Dendritic cell treated with granulocyte-macrophage colony-stimulating factor and Interleukin-4, amounts not matched to agents 40 ng/mL and 50 ng/mL, for 4 days (primary cell): Measurements from ENCODE around the gene EPB41.

Source experiments
- H3K27ac Mint-ChIP-seq: one replicate; pipeline ENCODE4 v1.8.0; 2022; ENCODE audit warnings: mild to moderate bottlenecking, mixed read lengths
- H3K27me3 Mint-ChIP-seq: one replicate; pipeline ENCODE4 v1.8.0; 2022; ENCODE audit warnings: mild to moderate bottlenecking, mixed read lengths
- H3K36me3 Mint-ChIP-seq: one replicate; pipeline ENCODE4 v1.8.0; 2022; ENCODE audit warnings: low read depth, mixed read lengths
- H3K4me1 Mint-ChIP-seq: one replicate; pipeline ENCODE4 v1.8.0; 2022; ENCODE audit warnings: low read depth, mixed read lengths
- H3K4me3 Mint-ChIP-seq: one replicate; pipeline ENCODE4 v1.8.0; 2022; ENCODE audit warnings: mild to moderate bottlenecking, moderate library complexity, mixed read lengths
- H3K9me3 Mint-ChIP-seq: one replicate; pipeline ENCODE4 v1.8.0; 2022; ENCODE audit warnings: mixed read lengths
- intact Hi-C: fragments of 100-400 bp; cut with micrococcal nuclease; formaldehyde crosslinking; loops from one replicate; pipeline ENCODE4 v1.15.0; 2022

Gene EPB41

DNA sequence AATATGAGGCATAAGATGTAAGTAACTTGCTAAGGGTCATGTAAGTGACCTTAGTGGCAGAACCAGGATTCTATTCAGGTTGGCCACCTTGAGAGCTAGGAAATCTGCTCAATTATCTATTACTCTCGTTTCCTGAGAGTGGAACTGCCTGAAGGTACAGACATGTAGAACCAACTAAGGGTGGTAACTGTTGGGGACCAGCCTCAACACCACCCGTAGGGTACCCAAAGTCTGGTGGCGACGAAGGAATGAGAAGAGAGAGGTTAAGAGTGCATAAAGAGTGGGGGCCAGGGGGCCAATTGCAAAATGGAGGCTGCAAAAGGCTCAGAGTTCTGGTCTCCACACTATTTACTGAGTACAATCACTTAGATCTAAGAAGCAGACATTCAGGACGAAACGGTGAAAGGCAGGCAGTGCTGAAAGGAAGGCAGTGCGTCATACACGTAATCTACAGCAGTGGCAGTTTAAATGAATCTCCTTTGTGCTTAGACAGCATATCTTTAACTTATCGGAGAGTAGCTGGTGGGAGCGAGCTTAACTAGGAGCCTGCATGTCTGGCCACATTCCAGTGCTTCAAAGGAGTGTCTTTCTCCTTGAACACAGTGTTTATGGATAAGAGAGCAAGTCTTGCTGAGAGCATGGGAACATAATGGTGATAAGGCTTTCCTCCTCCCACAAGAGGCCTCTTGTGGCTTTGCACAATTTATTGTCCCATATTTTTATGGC is 242.3 kb downstream of the EPB41 start:
- H3K4me1 Mint-ChIP-seq: no peaks in the 10 kb centered on the region
- H3K4me3 Mint-ChIP-seq: no peak overlapping the region
- no peaks in the 10 kb centered on the region for H3K9me3 Mint-ChIP-seq
- no peak overlapping the region for H3K27ac Mint-ChIP-seq
- peaks cover 89% of the 10 kb centered on the region for H3K36me3 Mint-ChIP-seq
- intact Hi-C loops: no loop called here
- H3K27me3 Mint-ChIP-seq: no peaks in the 10 kb centered on the region

DNA sequence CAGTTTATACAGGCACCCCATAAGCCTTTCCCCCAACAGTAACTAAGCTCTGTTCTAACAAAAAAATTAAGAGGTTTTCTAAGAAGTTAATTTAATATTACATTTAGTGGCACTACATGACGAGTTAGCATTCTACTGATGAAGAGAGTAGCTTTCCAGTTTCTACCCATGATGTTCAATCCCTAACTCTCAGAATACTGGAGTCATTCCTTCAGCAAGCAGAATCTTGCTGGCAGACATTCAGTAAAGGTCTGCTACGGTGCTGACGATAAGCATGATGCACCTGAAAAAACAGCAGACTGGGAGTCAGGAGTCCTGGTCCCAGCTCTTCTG is 242.9 kb downstream of the EPB41 start:
- peaks cover under 1% of the 10 kb centered on the region for H3K4me1 Mint-ChIP-seq
- intact Hi-C loops: no loop called here
- H3K27ac Mint-ChIP-seq: no peak overlapping the region
- H3K9me3 Mint-ChIP-seq: no peaks in the 10 kb centered on the region
- H3K4me3 Mint-ChIP-seq: no peak overlapping the region
- peaks cover 86% of the 10 kb centered on the region for H3K36me3 Mint-ChIP-seq
- H3K27me3 Mint-ChIP-seq: no peaks in the 10 kb centered on the region

DNA sequence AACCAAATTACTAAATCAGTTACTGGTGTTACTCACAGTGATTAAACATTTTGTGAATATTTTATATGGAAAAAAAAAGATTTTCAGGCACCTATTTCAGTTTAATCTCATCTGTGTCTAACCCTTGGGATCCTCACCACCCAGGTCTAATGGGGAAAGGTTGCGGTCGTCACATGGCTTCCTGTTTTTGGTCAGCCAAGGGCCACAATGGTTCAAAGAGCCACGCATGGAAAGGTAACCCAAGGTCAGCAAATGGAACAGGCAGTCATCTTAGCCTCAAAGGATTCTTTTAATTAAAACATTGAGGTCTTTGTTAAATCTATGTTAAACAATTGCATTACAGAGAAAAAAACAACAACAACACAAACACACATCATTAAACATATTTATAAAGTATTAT is 245.4 kb downstream of the EPB41 start:
- H3K27me3 Mint-ChIP-seq: no peaks in the 10 kb centered on the region

DNA sequence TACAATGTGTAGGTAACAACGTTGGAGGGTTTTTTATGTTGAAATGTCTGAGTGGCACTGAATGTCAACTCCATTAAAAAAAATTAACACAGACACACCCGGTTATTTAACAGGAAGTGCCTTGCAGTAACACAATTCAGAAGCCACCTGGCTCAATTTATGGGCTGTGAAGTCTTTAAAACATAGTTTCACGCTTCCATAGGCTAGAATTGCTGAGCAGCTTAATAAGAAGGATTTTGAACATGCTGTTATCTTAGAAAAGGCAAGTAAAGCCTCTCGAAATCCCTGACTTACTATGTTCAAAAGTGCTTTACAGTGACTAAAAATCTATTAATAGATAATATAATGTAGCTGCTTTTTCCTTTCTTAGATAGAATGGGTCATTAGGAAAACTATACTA is 247.7 kb downstream of the EPB41 start:
- Mint-ChIP-seq H3K4me3 (no peak overlapping the region), H3K4me1 (peaks cover 5% of the 10 kb centered on the region), H3K27me3 (no peaks in the 10 kb centered on the region), H3K9me3 (no peaks in the 10 kb centered on the region), H3K36me3 (peaks cover 78% of the 10 kb centered on the region), H3K27ac (no peak overlapping the region)
- intact Hi-C loops: no loop called here

More for the DNA sequence above, 245.4 kb downstream of the EPB41 start:
- peaks cover 5% of the 10 kb centered on the region for H3K4me1 Mint-ChIP-seq
- H3K27ac Mint-ChIP-seq: no peak overlapping the region
- intact Hi-C loops: no loop called here
- no peaks in the 10 kb centered on the region for H3K9me3 Mint-ChIP-seq
- H3K4me3 Mint-ChIP-seq: no peak overlapping the region
- H3K36me3 Mint-ChIP-seq: peaks cover 78% of the 10 kb centered on the region

DNA sequence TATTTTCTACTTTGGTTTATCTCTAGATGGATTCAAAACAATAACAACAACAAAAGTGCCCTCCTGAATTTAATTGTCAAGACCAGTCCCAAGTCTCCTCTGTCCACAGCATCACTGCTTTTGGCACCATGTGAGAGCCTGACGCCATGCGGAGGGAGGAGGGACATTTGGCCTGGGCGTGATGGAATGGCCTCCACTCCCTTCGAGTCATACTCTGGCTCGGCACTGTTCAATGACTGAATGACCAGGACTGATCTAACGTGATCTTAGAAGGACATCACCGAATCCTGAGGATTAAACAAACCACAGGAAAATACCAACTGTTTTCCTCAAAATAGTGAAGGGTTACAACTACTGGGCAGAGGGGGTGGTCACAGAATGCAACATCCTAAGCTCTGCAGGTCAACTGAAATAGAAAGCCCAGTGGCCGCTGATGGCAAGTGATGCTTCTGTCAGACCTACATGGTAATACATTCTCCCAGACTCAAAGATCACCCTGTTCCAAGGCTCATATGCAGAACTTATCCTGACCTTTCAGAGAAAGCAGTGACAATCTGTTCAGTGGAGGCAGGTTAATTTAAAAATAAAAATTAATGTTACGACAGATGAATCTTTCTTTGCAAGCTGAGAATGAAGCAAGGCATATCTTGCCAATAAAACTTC is 248.2 kb downstream of the EPB41 start:
- intact Hi-C loops: no loop called here
- Mint-ChIP-seq H3K9me3 (no peaks in the 10 kb centered on the region), H3K4me1 (peaks cover 5% of the 10 kb centered on the region), H3K27me3 (no peaks in the 10 kb centered on the region), H3K36me3 (peaks cover 78% of the 10 kb centered on the region), H3K27ac (no peak overlapping the region), H3K4me3 (no peak overlapping the region)

DNA sequence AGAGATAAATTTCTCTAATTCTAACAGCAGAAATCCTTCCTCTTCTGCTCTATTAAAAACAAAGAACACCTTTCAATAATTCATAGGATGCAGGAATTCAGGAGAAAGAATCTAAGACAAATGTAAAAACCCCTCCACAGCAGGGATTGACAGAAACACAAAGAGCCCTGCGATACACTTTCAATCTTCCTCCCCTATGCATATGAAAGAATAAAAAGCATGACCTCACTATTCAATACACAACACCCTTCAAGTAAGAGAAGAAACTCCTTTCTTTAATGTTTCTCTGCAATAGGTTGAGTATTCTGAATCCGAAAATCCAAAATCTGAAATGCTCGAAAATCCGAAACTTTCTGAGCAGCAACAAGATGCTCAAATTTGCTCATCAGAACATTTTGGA is 250.2 kb downstream of the EPB41 start:
- H3K27me3 Mint-ChIP-seq: no peaks in the 10 kb centered on the region
- H3K4me3 Mint-ChIP-seq: no peak overlapping the region
- peaks cover 73% of the 10 kb centered on the region for H3K36me3 Mint-ChIP-seq
- H3K4me1 Mint-ChIP-seq: peaks cover 10% of the 10 kb centered on the region
- no peaks in the 10 kb centered on the region for H3K9me3 Mint-ChIP-seq
- no peak overlapping the region for H3K27ac Mint-ChIP-seq
- intact Hi-C loops: no loop called here

DNA sequence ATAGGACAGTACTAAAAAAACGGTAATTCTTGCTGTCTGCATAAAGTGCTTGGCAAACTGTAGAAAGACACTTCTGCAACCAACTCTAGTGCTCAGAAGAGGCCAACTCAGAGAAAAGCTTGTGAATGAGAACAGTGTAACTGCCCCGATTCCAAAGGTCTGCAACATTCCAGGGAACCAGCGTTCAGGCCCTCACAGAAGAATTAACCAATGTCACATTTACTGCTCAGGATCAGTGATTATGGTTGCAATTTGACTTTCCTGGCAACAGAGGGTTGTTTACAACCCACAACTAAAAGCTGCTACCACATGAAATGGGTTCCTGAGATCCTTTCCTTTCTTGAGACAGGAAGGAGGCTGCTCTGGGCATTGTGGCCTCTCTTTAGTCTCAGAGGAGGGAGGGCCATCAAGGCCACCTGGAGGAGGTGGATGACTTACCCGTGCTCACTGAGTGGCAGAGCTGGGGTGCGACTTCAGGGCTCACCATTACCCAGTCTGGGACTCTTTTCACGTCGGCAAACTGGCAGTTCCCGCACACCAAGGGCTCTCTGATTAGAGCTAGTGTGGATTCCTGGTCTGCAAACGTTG is 252.0 kb downstream of the EPB41 start:
- Mint-ChIP-seq H3K27me3 (no peaks in the 10 kb centered on the region), H3K4me1 (peaks cover 28% of the 10 kb centered on the region), H3K4me3 (no peak overlapping the region), H3K27ac (no peak overlapping the region), H3K9me3 (no peaks in the 10 kb centered on the region), H3K36me3 (peaks cover 76% of the 10 kb centered on the region)
- intact Hi-C loops: no loop called here

DNA sequence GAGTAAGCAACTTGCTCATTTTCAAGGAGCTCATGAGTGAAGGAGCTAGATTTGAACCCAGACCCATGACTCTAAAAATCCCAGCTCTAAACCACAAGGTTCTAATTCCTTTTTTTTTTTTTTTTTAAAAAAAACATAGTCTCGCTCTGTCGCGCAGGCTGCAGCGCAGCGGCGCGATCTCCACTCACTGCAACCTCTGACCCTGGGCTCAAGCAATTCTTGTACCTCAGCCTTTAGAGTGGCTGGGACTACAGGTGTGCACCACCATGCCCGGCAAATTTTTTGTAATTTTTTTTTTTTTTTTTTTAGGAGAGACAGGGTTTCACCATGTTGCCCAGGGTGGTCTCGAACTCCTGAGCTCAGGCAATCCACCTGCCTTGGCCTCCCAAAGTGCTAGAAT is 253.5 kb downstream of the EPB41 start:
- Mint-ChIP-seq H3K27me3 (no peaks in the 10 kb centered on the region), H3K27ac (no peak overlapping the region), H3K4me3 (no peak overlapping the region), H3K9me3 (no peaks in the 10 kb centered on the region), H3K4me1 (peaks cover 30% of the 10 kb centered on the region), H3K36me3 (peaks cover 76% of the 10 kb centered on the region)
- intact Hi-C loops: no loop called here
